HCT116 (cell line): ENCODE data around the gene CPSF4L. TPM values are rescaled to one million over a fixed set of nuclear protein-coding genes. Genes with fewer than 3 reads are reported as not detected.

Experiments used
- ATAC-seq: fragments of 200-7000 bp; cut with Tn5 transposase; 2 replicates; pipeline ENCODE4 v1.9.1; 2020; ENCODE audit warnings: mild to moderate bottlenecking, moderate library complexity
- BruUV-seq: library from RNA; stranded (reverse); fragments of 400-500 nt; replicated peaks from 2 replicates; lab custom pipeline; 2021; lab: Mats Ljungman, UMichigan
- CTCF ChIA-PET: fragments of 300-600 bp; sonication (Branson Sonifier 250); formaldehyde crosslinking; loops from one replicate; lab custom pipeline; 2021; ENCODE audit warnings: antibody characterized with exemption; lab: Charles Lee
- POLR2A ChIA-PET: fragments of 300-600, 350-600 bp; sonication (Branson Sonifier 250); formaldehyde crosslinking; loops from one replicate; lab custom pipeline; 2021; ENCODE audit warnings: antibody characterized with exemption; lab: Charles Lee
- RAD21 ChIA-PET, 2 experiments: fragments of 300-600 bp; sonication (Branson Sonifier 250); formaldehyde crosslinking; loops; one replicate each; lab custom pipeline; 2023; ENCODE audit warnings: low total read pairs in 2 of 2; ENCODE audit not compliant: uncharacterized antibody in 2 of 2, unreplicated experiment in 2 of 2, low non-redundant PET in 1 of 2; lab: Charles Lee
- DNase-seq: peaks from one replicate; pipeline ENCODE4 v3.0.0-alpha.2; 2010; ENCODE audit warnings: low read depth, low spot score
- H2AFZ ChIP-seq: fragments of 200-600 bp; shearing (Covaris generic), sonication (generic); 2 replicates; pipeline ENCODE4 v1.6.1; 2017; ENCODE audit warnings: low read depth, mixed run types, mixed read lengths, antibody characterized with exemption, low read length; ENCODE audit not compliant: poor library complexity, severe bottlenecking
- H3K27ac ChIP-seq: 2 replicates; pipeline ENCODE4 v1.5.1; 2012; ENCODE audit warnings: low read depth, low read length
- H3K27me3 ChIP-seq: fragments of 200-600 bp; sonication (generic); 2 replicates; pipeline ENCODE4 v1.6.1; 2016; ENCODE audit warnings: mixed run types, low read length, mixed read lengths; ENCODE audit not compliant: insufficient read depth
- H3K36me3 ChIP-seq, 2 experiments: fragments of 200-500 bp in 1 of 2; fragments of 200-600 bp in 1 of 2; sonication (Bioruptor generic) in 1 of 2; sonication (generic) in 1 of 2; 2 replicates each; pipeline versions ENCODE4 v1.5.1 to v1.6.1; 2014 to 2016; ENCODE audit warnings: low read length in 2 of 2, inconsistent platforms in 1 of 2, mixed read lengths in 1 of 2, mixed run types in 1 of 2; ENCODE audit not compliant: insufficient read depth in 2 of 2, control insufficient read depth in 1 of 2
- H3K4me1 ChIP-seq, 2 experiments: fragments of 200-600 bp in 1 of 2; sonication (generic) in 1 of 2; 2 replicates each; pipeline versions ENCODE4 v1.5.1 to v1.6.1; 2012 to 2017; ENCODE audit warnings: low read length in 2 of 2, inconsistent platforms in 1 of 2, mild to moderate bottlenecking in 1 of 2, mixed read lengths in 1 of 2, mixed run types in 1 of 2, moderate library complexity in 1 of 2; ENCODE audit not compliant: insufficient read depth in 2 of 2, control insufficient read depth in 1 of 2
- H3K4me2 ChIP-seq: fragments of 200-600 bp; sonication (generic); 2 replicates; pipeline ENCODE4 v1.6.1; 2017; ENCODE audit warnings: mixed run types, low read length, mixed read lengths
- H3K4me3 ChIP-seq, 2 experiments: fragments of 200-600 bp in 1 of 2; sonication (generic) in 1 of 2; replicated peaks in 1 of 2; 2 replicates each; pipeline ENCODE4 v1.5.1; 2011 to 2016; ENCODE audit warnings: low read length in 2 of 2, control low read depth in 1 of 2, low read depth in 1 of 2, mild to moderate bottlenecking in 1 of 2, mixed read lengths in 1 of 2, mixed run types in 1 of 2
- H3K79me2 ChIP-seq: fragments of 200-600 bp; sonication (generic); 2 replicates; pipeline ENCODE4 v1.6.1; 2017; ENCODE audit warnings: mild to moderate bottlenecking, mixed run types, low read length, moderate library complexity, mixed read lengths; ENCODE audit not compliant: insufficient read depth
- H3K9ac ChIP-seq: fragments of 200-600 bp; sonication (generic); 2 replicates; pipeline ENCODE4 v1.6.1; 2016; ENCODE audit warnings: low read length, mixed read lengths
- H3K9me2 ChIP-seq: fragments of 200-600 bp; sonication (generic), shearing (Covaris generic); 2 replicates; pipeline ENCODE4 v1.6.1; 2017; ENCODE audit warnings: mixed run types, mild to moderate bottlenecking, moderate library complexity; ENCODE audit not compliant: insufficient read depth
- H3K9me3 ChIP-seq, 2 experiments: fragments of 200-500 bp in 1 of 2; fragments of 200-600 bp in 1 of 2; sonication (Bioruptor generic) in 1 of 2; sonication (generic) in 1 of 2; 2 replicates each; pipeline ENCODE4 v1.6.1; 2014 to 2017; ENCODE audit warnings: low read length in 2 of 2, mixed read lengths in 2 of 2, inconsistent platforms in 1 of 2, low read depth in 1 of 2, mild to moderate bottlenecking in 1 of 2, mixed run types in 1 of 2, moderate library complexity in 1 of 2; ENCODE audit not compliant: control insufficient read depth in 1 of 2, insufficient read depth in 1 of 2
- H4K20me1 ChIP-seq: fragments of 200-600 bp; sonication (generic), shearing (Covaris generic); 2 replicates; pipeline ENCODE4 v1.6.1; 2017; ENCODE audit warnings: mixed run types, mild to moderate bottlenecking, moderate library complexity; ENCODE audit not compliant: insufficient read depth
- ATF3 ChIP-seq: IDR thresholded peaks from 2 replicates; pipeline ENCODE4 v1.6.1; 2012
- CBX3 ChIP-seq: IDR thresholded peaks from 2 replicates; pipeline ENCODE4 v1.6.1; 2012; ENCODE audit warnings: low read depth
- CEBPB ChIP-seq: IDR thresholded peaks from 2 replicates; pipeline ENCODE4 v1.6.1; 2012; ENCODE audit warnings: low read depth
- EGR1 ChIP-seq: IDR thresholded peaks from 2 replicates; pipeline ENCODE4 v1.6.1; 2012; ENCODE audit warnings: low read depth
- ELF1 ChIP-seq: IDR thresholded peaks from 2 replicates; pipeline ENCODE4 v1.6.1; 2012; ENCODE audit warnings: low read depth, borderline replicate concordance
- EZH2 ChIP-seq: fragments of 200-600 bp; sonication (generic); IDR thresholded peaks from 2 replicates; pipeline ENCODE4 v1.6.1; 2017; ENCODE audit warnings: antibody characterized with exemption, mixed run types
- FOSL1 ChIP-seq: IDR thresholded peaks from 2 replicates; pipeline ENCODE4 v1.6.1; 2012; ENCODE audit warnings: low read depth
- JUND ChIP-seq: IDR thresholded peaks from 2 replicates; pipeline ENCODE4 v1.6.1; 2012
- POLR2A ChIP-seq: IDR thresholded peaks from 2 replicates; pipeline ENCODE4 v1.7.0; 2011; ENCODE audit warnings: borderline replicate concordance; ENCODE audit not compliant: insufficient read depth, insufficient read length; ENCODE audit errors: extremely low read depth
- POLR2AphosphoS5 ChIP-seq: IDR thresholded peaks from 2 replicates; pipeline ENCODE4 v1.6.1; 2011; ENCODE audit warnings: mild to moderate bottlenecking, low read depth, low read length, moderate library complexity
- RAD21 ChIP-seq: IDR thresholded peaks from 2 replicates; pipeline ENCODE4 v1.6.1; 2012; ENCODE audit warnings: low read depth, mild to moderate bottlenecking
- REST ChIP-seq: IDR thresholded peaks from 2 replicates; pipeline ENCODE4 v1.6.1; 2012; ENCODE audit warnings: low read depth
- SIN3A ChIP-seq: IDR thresholded peaks from 2 replicates; pipeline ENCODE4 v1.6.1; 2012; ENCODE audit warnings: low read depth
- SP1 ChIP-seq: IDR thresholded peaks from 2 replicates; pipeline ENCODE4 v1.6.1; 2012; ENCODE audit warnings: low read depth
- SRF ChIP-seq: IDR thresholded peaks from 2 replicates; pipeline ENCODE4 v1.6.1; 2012; ENCODE audit warnings: low read depth
- TCF7L2 ChIP-seq: IDR thresholded peaks from 2 replicates; pipeline ENCODE4 v1.7.0; 2011; ENCODE audit warnings: borderline replicate concordance, inconsistent platforms; ENCODE audit not compliant: insufficient read depth, insufficient read length; ENCODE audit errors: extremely low read depth
- YY1 ChIP-seq: IDR thresholded peaks from 2 replicates; pipeline ENCODE4 v1.6.1; 2011; ENCODE audit warnings: low read length, low read depth, moderate library complexity, mild to moderate bottlenecking; ENCODE audit not compliant: insufficient replicate concordance; ENCODE audit errors: extremely low read depth
- ZFX ChIP-seq: fragments of 450-650 bp; IDR thresholded peaks from 2 replicates; pipeline ENCODE4 v1.6.1; 2017
- ZNF274 ChIP-seq: fragments of 200-500 bp; sonication (Bioruptor generic); IDR thresholded peaks from 2 replicates; pipeline ENCODE4 v1.6.1; 2014; ENCODE audit warnings: mild to moderate bottlenecking, low read depth, low read length, inconsistent platforms
- intact Hi-C: fragments of 100-400 bp; cut with micrococcal nuclease; formaldehyde crosslinking; loops from 2 replicates; pipeline ENCODE4 v1.10.0; 2022
- total RNA-seq: library from RNA; stranded (reverse); gene quantifications from one replicate; pipeline ENCODE4 v1.2.1, GENCODE V29; 2021; ENCODE audit not compliant: unreplicated experiment

Gene CPSF4L
- total RNA-seq, 1 experiment from 2014 or later, result not detected

- ChIA-PET RAD21 (no interaction called here), POLR2A (interaction anchor here (1.2 kb wide), 1 partner anchor 8 kb away, joined by 3 read pairs; no protein-coding TSS in a partner anchor), CTCF (no interaction called here)
- Histone ChIP-seq H3K27ac (no peak overlapping the region), H3K4me3 (no peak overlapping the region), H3K4me1 (peaks cover 75 to 83% of the 10 kb centered on the region in 2 experiments), H3K79me2 (peaks cover 84% of the 10 kb centered on the region), H3K27me3 (no peaks in the 10 kb centered on the region), H4K20me1 (no peaks in the 10 kb centered on the region), H3K4me2 (peak overlapping the region; percentile 81), H3K9me3 (no peaks in the 10 kb centered on the region), H3K36me3 (peaks cover 8 to 16% of the 10 kb centered on the region in 2 experiments; a peak in 3 of 4 replicates), H3K9ac (peak overlapping the region; percentile 81), H3K9me2 (no peaks in the 10 kb centered on the region), H2AFZ (no peak overlapping the region)
- no peak for DNase-seq
- no peak for TF ChIP-seq ATF3
- no peak for TF ChIP-seq RAD21
- no peak for TF ChIP-seq EZH2
- no peak for TF ChIP-seq CEBPB
- TF ChIP-seq YY1, result no peak
- no peak for TF ChIP-seq FOSL1
- no peak for TF ChIP-seq ELF1
- TF ChIP-seq POLR2AphosphoS5, result no peak
- no peak for TF ChIP-seq SRF
- no peak for TF ChIP-seq SIN3A
- no peak for TF ChIP-seq SP1
- TF ChIP-seq ZNF274, result no peak
- TF ChIP-seq REST, result no peak
- TF ChIP-seq ZFX, result no peak
- no peak for TF ChIP-seq EGR1
- no peak for TF ChIP-seq CBX3
- TF ChIP-seq POLR2A, result no peak
- TF ChIP-seq TCF7L2, result no peak
- no peak for TF ChIP-seq JUND
- no TSS peak for BruUV-seq
- intact Hi-C loops, result loop anchor here (5.0 kb wide), 1 partner anchor 697 kb away; no protein-coding TSS in a partner anchor
- no peak for ATAC-seq
Observed at GRCh38 chr17:73289549-73290254, 28.0 kb upstream of the CPSF4L start.
